Motor neuron (in vitro differentiated cells): ENCODE results near the gene AUTS2. TPM values are rescaled to one million over a fixed set of nuclear protein-coding genes. Genes with fewer than 3 reads are reported as not detected.

Experiments used
- ATAC-seq, 8 experiments: fragments of 200-7000 bp; cut with Tn5 transposase; replicated peaks in 6 of 8; 2 replicates each; pipeline ENCODE4 v1.8.0; 2021; ENCODE audit warnings: mild to moderate bottlenecking in 8 of 8, moderate library complexity in 8 of 8
- H3K27ac ChIP-seq, 2 donors: fragments of 250-450 bp; sonication (Bioruptor Pico); 2 replicates each; pipeline ENCODE4 v1.9.0; 2021; ENCODE audit warnings: antibody characterized with exemption in 2 of 2, mild to moderate bottlenecking in 2 of 2, moderate library complexity in 1 of 2
- H3K4me1 ChIP-seq, 2 donors: fragments of 250-450 bp; sonication (Bioruptor Pico); replicated peaks in 1 of 2; 2 replicates each; pipeline ENCODE4 v1.6.1; 2021; ENCODE audit warnings: antibody characterized with exemption in 2 of 2, mild to moderate bottlenecking in 2 of 2, moderate library complexity in 1 of 2
- H3K4me3 ChIP-seq, 5 donors: fragments of 250-450 bp; sonication (Bioruptor Pico); 2 replicates each; pipeline ENCODE4 v1.9.0; 2021; ENCODE audit warnings: antibody characterized with exemption in 5 of 5, mild to moderate bottlenecking in 5 of 5, moderate library complexity in 4 of 5
- WGBS, 10 experiments: fragments of 450-650 bp; shearing (Covaris generic); methylation state at CpG; one replicate each; pipeline ENCODE4 v1.0.0; 2022; 5-methylcytosine and 5-hydroxymethylcytosine counted together
- in situ Hi-C, 9 experiments: fragments of 400-800 bp; cut with MboI; loops; one replicate each; pipeline ENCODE4 v1.15.0; 2021; ENCODE audit warnings: low sequenced_read_pairs in 9 of 9, low pct_unique_long_range_greater_than_20kb in 2 of 9; ENCODE audit not compliant: unreplicated experiment in 9 of 9
- total RNA-seq, 8 experiments: library from RNA; unstranded; fragments of 300-600 nt; gene quantifications; 2 replicates each; pipeline versions ENCODE4 v1.2.3 to v1.2.4, GENCODE V29; 2022

AUTS2 gene
- total RNA-seq, 8 experiments from 2014 or later = 0.49 to 68.6 (median 32.2) TPM

DNA sequence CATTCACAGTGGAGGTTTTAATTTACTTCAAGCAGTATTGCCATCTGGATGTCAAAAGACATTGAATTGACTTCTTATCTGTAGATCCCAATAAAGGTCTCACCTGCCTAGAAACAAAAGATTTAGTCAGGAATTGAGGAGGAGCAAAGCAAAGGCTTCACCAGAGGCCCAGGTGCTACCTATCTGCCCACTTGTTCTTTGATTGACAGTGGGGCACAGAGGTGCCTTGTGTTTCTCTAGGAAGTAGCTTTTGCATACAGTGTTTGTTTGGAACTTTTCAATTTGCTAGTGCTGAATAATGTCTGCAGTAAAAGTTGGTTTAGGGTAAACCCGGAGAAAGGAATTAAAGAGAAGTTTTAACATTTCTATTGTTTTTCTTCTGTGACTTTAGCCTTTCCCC, 40.4 kb downstream of the AUTS2 start:
- ATAC-seq = no peak
- 40 to 100% (median 86%) methylated on average over 1 of the region's 1 CpG; no CpG with 5 or more reads in 1 of the 10 experiments for WGBS, 10 experiments
- in situ Hi-C loops = no loop called here
- Histone ChIP-seq H3K27ac (no peak overlapping the region), H3K4me1 (peaks cover 32 to 39% of the 10 kb centered on the region in 2 donors), H3K4me3 (no peak overlapping the region)

DNA sequence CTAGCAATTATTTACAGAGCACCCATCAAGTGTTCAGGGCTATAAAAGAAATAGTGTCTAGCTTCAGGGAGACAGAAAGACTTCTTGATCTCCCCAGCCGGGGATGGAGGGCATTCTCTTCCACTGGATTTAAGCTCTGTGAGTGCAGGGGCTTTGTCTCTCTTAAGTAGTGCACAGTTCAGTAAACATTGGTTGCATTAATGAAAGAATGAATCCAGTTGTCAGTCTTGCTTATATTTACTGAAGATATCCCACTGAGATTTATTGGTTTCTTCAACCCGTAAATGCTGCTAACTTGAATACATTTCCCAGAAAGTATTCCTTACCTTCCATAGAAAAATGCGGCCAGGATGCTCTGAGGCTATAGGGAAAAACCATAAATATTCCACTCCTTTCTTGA, 41.9 kb downstream of the AUTS2 start:
- WGBS, 10 experiments = 28 to 100% (median 79%) methylated on average over 1 to 3 of the region's 3 CpGs; no CpG with 5 or more reads in 1 of the 10 experiments
- Histone ChIP-seq H3K4me3 (no peak overlapping the region), H3K4me1 (peaks cover 36 to 41% of the 10 kb centered on the region in 2 donors), H3K27ac (no peak overlapping the region)
- in situ Hi-C loops = no loop called here
- peak in 1 of 8 experiments; percentile 11 for ATAC-seq

DNA sequence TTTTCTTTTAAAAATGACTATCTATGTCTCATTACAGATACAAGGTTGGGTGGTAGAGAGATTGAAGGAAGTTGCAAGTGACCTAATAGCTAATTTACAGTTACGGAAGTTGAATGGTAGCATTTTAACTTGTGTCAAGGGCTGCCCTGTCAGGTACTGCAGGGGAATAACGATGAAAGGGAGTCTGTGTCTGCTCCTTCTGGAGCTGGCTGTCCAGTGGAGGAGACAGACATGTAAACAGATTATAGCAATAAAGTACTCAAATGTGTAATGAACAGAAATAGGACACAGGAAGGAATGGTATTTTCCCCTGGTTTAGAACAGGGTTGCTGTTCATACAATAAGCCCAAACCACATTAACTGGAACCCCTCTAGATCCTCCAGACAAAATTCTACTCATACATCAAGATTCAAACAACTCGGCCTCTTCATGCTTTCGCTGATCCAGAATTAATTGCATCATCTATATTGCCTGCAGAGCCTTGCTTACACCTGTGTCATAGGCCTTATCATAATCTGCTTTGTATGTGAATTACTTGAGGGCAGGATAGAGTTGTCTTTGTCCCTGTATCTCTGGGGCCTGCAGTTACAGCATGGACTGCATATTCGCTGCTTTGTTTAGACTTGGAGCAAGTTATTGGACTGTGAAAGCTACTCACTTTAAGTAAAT, 42.8 kb downstream of the AUTS2 start:
- peaks cover 34 to 36% of the 10 kb centered on the region in 2 donors for H3K4me1 ChIP-seq
- H3K27ac ChIP-seq = no peak overlapping the region
- H3K4me3 ChIP-seq = no peak overlapping the region
- ATAC-seq = peak in 4 of 8 experiments; percentile 14 to 65 (median 33)
- 70 to 100% (median 86%) methylated on average over 1 to 5 of the region's 5 CpGs for WGBS, 10 experiments
- in situ Hi-C loops = no loop called here

DNA sequence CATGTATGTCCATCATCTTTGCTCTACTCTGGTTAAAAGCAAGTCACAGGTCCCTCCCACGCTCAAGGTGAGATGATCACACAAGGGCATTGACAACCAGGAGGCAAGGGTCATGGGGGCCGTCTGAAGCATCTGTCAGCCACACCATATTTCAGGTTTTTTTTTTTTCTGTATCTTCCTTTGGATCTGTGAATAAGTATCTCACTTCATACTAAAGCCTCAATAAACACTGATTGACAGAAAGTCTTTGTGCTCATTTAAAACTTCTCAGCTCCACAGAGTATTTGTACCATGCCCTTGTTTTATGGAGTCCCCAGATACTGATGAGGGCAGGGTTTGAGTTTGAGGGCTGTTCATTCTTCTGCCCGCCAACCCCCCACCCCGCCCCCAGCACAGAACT, 45.0 kb downstream of the AUTS2 start:
- in situ Hi-C loops = no loop called here
- Histone ChIP-seq H3K27ac (no peak overlapping the region), H3K4me1 (peaks cover 35 to 36% of the 10 kb centered on the region in 2 donors), H3K4me3 (no peak overlapping the region)
- ATAC-seq = peak in 3 of 8 experiments; percentile 27 to 43 (median 35)
- WGBS, 10 experiments = 0 to 83% (median 72%) methylated on average over 1 to 2 of the region's 4 CpGs; no CpG with 5 or more reads in 5 of the 10 experiments

DNA sequence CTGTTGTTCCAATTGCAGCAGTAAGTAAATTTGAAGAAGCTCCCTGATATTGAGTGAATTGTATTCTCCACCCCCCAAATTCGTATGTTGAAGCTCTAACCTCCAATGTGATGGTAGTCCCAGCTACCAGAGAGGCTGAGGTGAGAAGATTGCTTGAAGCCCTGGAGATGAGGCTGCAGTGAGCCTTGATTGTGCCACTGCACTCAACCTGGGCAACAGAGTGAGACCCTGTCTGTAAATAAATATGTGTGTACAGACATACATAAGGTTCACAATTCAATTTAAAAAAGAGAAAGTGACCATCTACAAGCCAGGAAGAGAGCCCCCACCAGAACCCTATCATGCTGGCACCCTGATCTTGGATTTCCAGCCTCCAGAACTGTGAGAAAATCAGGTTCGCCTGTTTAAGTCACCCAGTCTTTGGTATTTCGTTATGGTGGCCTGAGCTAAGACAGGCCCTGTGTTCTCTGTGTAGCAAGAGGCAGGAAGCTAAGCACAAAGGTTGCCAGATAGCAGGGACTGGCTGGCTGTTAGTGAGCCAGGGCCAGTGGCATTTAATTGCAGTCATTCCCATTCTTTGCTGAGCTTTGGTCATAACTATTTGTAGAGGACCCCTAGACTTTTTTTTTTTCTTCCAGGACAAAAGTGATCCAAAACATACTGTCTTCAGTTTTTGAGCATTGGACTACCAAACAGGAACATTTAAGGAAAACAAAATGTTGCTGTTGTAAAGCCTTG, 45.6 kb downstream of the AUTS2 start:
- WGBS, 10 experiments = 8 to 100% (median 60%) methylated on average over 1 to 3 of the region's 3 CpGs; no CpG with 5 or more reads in 1 of the 10 experiments
- no peak overlapping the region for H3K27ac ChIP-seq
- peaks cover 36 to 38% of the 10 kb centered on the region in 2 donors for H3K4me1 ChIP-seq
- no peak overlapping the region for H3K4me3 ChIP-seq
- peak in 5 of 8 experiments; percentile 73 to 94 (median 76) for ATAC-seq
- in situ Hi-C loops = no loop called here

DNA sequence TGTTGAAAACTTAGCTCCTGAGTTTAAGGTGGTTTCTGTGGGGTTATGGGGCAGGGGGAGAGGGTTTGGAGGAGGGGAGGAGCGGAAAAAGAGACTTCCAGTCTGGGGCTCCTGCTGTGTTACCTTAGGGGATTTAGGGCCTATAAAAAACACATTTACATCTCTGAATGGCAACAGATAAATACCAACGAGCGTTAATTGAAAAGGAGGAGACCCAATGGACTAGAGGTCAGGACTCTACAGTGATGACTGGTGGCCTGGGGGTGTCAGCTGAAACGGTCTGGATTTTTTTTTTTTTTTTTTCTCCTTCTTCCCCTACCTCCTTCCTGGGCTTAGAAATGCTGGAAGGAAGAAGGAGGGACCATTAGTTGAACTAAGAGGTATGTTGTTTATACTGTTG, 47.4 kb downstream of the AUTS2 start:
- no peak overlapping the region for H3K27ac ChIP-seq
- in situ Hi-C loops = no loop called here
- 0 to 100% (median 49%) methylated on average over 1 to 4 of the region's 4 CpGs; no CpG with 5 or more reads in 5 of the 10 experiments for WGBS, 10 experiments

DNA sequence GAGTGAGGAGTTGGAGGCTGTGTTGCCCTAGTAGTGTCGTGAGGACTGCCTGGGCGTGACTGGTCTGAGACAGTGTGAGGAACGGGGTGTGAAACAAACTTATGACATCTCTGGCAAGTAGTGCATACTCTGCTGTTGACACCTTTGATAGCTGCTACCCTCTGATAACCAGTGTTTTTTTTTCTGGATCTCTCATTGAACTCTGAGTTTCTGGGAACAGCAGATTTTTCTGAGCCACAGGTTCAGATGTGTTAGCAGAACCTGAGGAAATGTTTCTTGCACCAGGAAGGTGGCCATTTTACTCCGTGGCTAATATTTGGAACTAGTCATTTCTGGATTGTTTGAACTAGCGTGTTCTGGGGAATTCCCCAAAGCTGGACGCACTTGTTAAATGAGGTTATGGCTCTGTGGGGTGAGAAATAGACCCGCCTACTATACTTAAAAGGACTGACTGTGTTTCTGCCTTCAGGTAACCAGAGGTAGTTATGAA, 52.9 kb downstream of the AUTS2 start:
- 46 to 100% (median 93%) methylated on average over 1 to 7 of the region's 7 CpGs; no CpG with 5 or more reads in 1 of the 10 experiments for WGBS, 10 experiments
- in situ Hi-C loops = no loop called here
- Histone ChIP-seq H3K4me1 (peaks cover 22 to 33% of the 10 kb centered on the region in 2 donors), H3K27ac (no peak overlapping the region), H3K4me3 (no peak overlapping the region)
- ATAC-seq = no peak

More for the DNA sequence above, 47.4 kb downstream of the AUTS2 start:
- ATAC-seq = no peak
- no peak overlapping the region for H3K4me3 ChIP-seq
- peaks cover 21 to 30% of the 10 kb centered on the region in 2 donors for H3K4me1 ChIP-seq

DNA sequence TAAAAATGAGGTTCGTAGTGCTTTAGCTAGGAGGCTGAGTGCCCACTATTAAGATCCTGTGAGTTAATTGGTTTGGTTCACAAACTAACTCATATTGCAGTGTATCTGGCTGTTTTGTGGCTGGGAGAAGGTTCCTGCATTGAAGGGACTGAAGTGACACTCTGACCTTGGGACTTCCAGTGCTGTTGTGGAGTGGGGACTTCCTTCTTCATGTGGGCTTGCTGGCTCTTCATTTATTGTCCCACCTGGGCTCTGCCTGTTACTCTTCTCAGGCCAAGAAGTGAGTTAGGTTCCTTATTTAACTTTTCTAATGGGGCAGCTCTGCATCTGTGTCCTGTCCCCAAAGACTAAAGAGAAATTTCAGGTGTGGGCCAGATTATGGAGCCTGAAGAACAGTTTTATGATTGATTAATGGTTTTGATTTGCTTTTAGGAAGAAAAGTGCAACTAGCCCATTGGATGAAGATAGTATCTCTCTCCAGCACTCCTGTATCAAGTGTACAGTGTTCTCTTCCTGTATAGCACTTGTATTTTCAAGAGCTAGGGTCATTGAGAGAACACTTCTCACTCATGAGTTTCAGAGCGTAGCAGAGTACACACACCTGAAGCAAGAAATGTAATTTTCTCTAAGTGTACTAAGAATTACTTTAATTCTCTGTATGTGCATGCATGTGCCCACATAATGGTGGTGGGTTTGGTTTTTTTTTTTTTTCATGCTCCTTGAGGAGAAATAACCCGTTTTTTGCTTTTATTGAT, 54.8 kb downstream of the AUTS2 start:
- WGBS, 10 experiments = 29 to 100% (median 87%) methylated on average over 1 to 3 of the region's 3 CpGs; no CpG with 5 or more reads in 2 of the 10 experiments
- no peak for ATAC-seq
- H3K4me3 ChIP-seq = no peak overlapping the region
- in situ Hi-C loops = no loop called here
- peaks cover 29 to 41% of the 10 kb centered on the region in 2 donors for H3K4me1 ChIP-seq
- no peak overlapping the region for H3K27ac ChIP-seq

DNA sequence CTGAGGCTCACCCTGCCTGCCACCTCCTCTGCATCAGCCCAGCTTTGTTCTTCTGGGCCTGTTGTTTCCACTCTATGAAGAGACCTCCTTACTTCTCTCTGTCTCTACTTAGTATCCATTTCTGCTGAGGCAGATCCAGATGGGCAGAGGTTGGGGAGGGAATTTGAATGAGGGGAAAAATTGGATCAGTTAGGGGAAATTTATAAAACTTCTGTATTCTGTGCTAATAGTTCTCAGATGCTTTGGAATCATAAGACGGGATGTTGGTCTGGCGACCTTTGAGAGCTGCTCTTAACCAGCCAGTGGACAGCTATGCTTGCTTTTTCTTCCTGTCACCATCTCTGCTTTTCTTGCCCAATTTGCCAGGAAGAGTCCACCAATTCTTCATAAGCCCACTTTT, 55.5 kb downstream of the AUTS2 start:
- ATAC-seq = no peak
- in situ Hi-C loops = no loop called here
- WGBS, 10 experiments = 29 to 100% (median 92%) methylated on average over 2 of the region's 2 CpGs; no CpG with 5 or more reads in 7 of the 10 experiments
- H3K4me3 ChIP-seq = no peak overlapping the region
- H3K27ac ChIP-seq = no peak overlapping the region
- peaks cover 29 to 37% of the 10 kb centered on the region in 2 donors for H3K4me1 ChIP-seq

DNA sequence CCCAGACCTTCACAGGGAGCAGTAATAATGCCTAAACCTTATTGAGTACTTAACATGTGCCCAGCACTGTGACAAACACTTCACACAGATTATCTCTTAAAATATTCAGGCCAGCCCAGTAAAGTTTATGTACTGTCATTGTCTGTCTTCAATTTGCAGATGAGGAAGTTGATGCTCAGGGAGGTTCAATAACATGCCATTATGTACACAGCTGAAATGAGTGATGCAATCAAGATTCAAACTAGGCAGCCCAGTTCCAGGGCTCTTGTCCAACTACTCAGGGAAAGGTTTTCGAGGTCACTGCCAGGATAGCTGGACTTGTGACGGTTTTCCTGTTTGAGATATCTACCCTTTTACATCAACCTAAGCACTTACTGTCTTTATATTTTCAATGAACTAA, 56.1 kb downstream of the AUTS2 start:
- Histone ChIP-seq H3K4me3 (no peak overlapping the region), H3K4me1 (peaks cover 29 to 37% of the 10 kb centered on the region in 2 donors), H3K27ac (no peak overlapping the region)
- in situ Hi-C loops = no loop called here
- peak; percentile 21 to 90 (median 57) for ATAC-seq
- 0 to 100% (median 65%) methylated on average over 1 to 2 of the region's 2 CpGs; no CpG with 5 or more reads in 6 of the 10 experiments for WGBS, 10 experiments

DNA sequence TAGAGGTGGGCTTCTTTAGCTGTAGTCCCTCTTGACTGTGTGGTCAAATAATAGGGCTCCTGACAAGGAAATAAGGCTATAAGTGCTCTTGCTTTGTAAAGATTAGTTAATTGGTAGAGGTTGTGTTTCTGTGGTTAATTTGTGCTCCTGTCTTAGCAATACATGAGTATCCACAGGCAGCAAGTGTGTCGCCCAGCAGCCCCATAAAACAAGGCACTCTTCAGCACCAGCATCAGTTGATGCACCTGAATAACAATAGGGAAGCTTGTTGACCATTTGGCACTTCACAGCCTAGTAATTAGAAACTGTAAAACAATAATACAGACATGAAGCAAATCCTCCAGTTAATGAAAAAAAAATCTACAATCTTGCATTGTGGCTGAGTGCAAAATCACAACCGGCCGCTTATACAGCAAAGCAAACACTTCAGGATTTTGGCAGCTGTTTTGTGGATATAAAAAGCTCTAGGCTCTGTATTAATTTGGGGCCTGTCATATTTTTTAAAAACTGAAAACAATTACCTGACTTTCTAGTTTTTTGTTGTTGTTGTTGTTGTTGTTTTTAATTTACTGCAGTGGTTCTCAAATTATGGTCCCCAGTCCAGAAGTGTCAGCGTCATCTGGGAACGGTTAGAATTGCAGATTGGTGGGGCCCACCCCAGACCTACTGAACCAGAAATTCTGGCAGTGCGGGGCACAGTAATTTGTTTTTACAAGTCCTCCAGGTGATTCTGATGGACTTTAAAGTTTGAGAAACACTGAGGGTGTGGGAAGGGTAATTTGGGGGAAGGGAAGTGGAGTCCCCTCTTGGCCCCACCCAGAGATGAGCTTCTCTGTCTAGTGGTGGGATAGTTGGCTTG, 56.8 kb downstream of the AUTS2 start:
- WGBS, 10 experiments = 58 to 93% (median 83%) methylated on average over 1 to 5 of the region's 6 CpGs; no CpG with 5 or more reads in 3 of the 10 experiments
- Histone ChIP-seq H3K27ac (no peak overlapping the region), H3K4me1 (peaks cover 29 to 40% of the 10 kb centered on the region in 2 donors), H3K4me3 (no peak overlapping the region)
- in situ Hi-C loops = no loop called here
- peak in 1 of 8 experiments; percentile 20 for ATAC-seq

DNA sequence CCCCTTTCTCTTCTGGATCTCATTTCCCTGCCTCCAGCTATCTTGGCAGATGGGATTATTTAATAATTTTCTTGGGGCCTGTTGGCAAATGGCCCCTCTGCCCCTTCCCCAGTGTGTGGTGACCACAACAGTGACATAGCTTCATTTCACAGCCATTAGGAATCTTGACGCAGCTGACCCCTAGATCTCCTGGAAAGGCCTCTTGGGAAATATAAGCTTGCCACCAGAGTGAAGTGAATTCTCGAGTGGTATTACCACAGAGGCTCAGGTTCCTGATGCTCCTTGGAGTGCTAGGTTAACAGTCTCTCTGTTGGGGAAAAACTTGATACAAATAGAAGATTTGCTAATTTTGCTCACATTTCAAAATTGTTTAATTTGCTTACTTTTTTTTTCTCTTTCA, 57.8 kb downstream of the AUTS2 start:
- 80 to 100% (median 94%) methylated on average over 1 to 2 of the region's 2 CpGs; no CpG with 5 or more reads in 2 of the 10 experiments for WGBS, 10 experiments
- no peak for ATAC-seq
- no peak overlapping the region for H3K27ac ChIP-seq
- in situ Hi-C loops = no loop called here
- H3K4me3 ChIP-seq = no peak overlapping the region
- H3K4me1 ChIP-seq = peaks cover 29 to 32% of the 10 kb centered on the region in 2 donors
